C4-2B (cell line): ENCODE results near the gene CASZ1.

Experiments
- H3K27ac ChIP-seq: fragments of 450-650 bp; 2 replicates; pipeline ENCODE4 v1.5.1; 2017
- CTCF ChIP-seq: fragments of 450-650 bp; conservative IDR thresholded peaks from 2 replicates; pipeline ENCODE4 v1.5.1; 2017; ENCODE audit warnings: mild to moderate bottlenecking
- ZFX ChIP-seq: fragments of 450-650 bp; IDR thresholded peaks from 2 replicates; pipeline ENCODE4 v1.6.1; 2017

Gene CASZ1

DNA sequence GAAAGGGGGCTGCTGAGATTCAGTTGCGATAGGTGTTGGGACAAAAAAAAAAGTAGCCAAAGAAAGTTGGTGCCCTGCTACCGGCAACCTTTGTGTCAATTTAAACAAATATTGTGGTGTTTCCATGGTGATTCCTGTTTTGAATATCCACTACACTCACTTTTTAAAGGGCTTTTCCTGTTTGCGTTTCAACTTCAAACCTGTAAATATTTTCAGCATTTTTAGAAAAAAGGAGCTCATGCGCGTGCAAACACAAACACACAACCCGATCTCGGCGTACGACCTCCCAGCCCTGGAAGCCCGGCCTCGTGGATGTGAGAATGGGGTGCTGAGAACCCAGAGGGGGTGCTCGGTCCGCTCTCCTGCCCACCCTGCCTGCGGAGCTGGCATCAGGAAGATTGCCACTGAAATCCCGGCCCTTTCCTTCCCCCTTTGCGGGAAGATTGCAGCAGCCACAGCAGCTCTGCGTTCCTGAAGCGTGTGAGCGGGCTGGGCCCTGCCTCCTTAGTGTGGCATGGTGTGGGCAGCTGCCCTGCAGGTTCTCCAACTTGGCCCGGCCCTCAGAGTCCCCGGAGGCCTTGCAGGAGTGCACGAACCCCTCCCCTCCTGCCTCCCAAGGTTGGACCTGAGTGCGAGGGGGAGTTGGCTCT lies 34.8 kb downstream of the CASZ1 start:
- TF ChIP-seq ZFX, result no peak
- no peak for TF ChIP-seq CTCF
- peak overlapping the region; percentile 42 for H3K27ac ChIP-seq

GRCh38 chr1:10760566-10761502 lies 35.6 kb downstream of the CASZ1 start:
- H3K27ac ChIP-seq, result peak overlapping the region; percentile 42; the same call in 1 of the 2 replicates
- TF ChIP-seq ZFX (no peak), CTCF (no peak)

GRCh38 chr1:10759413-10760200 lies 36.8 kb downstream of the CASZ1 start:
- TF ChIP-seq CTCF (no peak), ZFX (no peak)
- no peak overlapping the region for H3K27ac ChIP-seq

DNA sequence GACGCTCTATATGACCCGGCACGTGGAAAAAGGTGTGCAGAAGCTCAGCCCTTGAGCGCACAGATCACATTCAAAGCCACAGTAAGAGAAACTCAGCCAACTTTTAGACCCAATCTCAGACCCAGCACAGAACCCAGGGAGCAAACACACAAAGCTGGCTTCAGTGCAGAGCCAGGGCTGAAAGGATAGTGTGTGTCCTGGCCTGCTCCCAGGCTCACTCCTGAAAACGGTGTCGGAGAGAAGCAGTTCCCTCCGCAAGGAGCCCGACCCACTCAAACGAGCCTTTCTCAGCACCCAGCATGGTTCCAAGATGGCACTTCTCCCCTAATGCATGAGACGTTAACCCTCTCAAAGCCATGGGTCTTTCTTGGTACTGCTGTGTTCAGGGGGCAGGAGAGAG lies 39.6 kb downstream of the CASZ1 start:
- TF ChIP-seq ZFX (no peak), CTCF (no peak)
- no peak overlapping the region for H3K27ac ChIP-seq

- H3K27ac ChIP-seq, result no peak overlapping the region
- TF ChIP-seq CTCF (no peak), ZFX (no peak)
These were observed 40.4 kb downstream of the CASZ1 start for GRCh38 chr1:10755970-10756521.

DNA sequence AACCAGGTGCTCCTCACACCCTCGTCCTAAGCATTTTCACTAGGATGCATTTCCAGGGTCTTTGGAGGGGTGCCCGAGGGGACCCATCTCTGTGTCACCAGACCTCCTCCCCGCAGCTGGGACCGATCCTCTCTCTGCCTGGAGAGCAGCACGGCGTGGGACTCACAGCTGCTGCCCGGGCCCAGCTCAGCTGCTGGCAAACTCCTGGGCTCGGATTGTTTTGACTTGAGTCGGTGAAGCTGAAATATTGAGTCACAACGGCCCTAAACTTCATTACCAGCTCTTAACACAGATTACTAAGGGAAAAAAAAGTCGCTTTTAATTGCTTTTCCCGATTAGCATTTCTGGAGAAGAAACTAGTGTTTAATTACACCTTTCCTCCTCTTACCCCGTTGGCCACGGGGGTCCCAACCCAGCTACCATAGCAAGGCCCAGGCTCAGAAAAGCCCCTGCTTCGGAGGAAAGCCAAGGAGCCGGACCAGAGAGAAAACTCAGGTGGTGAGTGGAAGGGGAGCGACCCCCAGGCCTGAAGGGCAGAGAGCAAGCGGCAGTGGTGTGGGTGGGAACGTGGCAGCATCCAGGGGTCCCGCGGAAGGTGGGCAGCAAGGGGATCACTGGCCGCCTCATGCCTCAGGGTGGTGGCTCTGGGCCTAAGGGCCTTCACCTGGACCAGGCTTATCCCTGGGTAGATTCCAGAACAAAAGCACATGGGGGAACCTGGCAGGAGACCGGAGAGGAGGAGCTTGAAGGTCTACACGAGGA lies 41.7 kb downstream of the CASZ1 start:
- TF ChIP-seq ZFX (no peak), CTCF (no peak)
- H3K27ac ChIP-seq, result no peak overlapping the region
